Suprapubic skin (tissue), 4 donors: ENCODE data around the gene SKAP1. TPM values are rescaled to one million over a fixed set of nuclear protein-coding genes. Genes with fewer than 3 reads are reported as not detected.
"Not testable (repeated sequence)": the region's sequence is repeated elsewhere in the genome, so short reads cannot be mapped to it uniquely, and the experiment has no call there.

Source experiments
- DNase-seq, 2 donors: peaks; one replicate each; pipeline ENCODE4 v3.0.0-alpha.2; 2019; ENCODE audit warnings: low spot score in 2 of 2
- H3K27ac ChIP-seq: fragments of 200-600 bp; sonication (generic); one replicate; pipeline ENCODE4 v1.5.1; 2019
- H3K27me3 ChIP-seq: fragments of 200-600 bp; sonication (generic); one replicate; pipeline ENCODE4 v1.5.1; 2019
- H3K36me3 ChIP-seq: fragments of 200-600 bp; sonication (generic); one replicate; pipeline ENCODE4 v1.5.1; 2019
- H3K4me1 ChIP-seq: fragments of 200-600 bp; sonication (generic); one replicate; pipeline ENCODE4 v1.5.1; 2019
- H3K4me3 ChIP-seq: fragments of 200-600 bp; sonication (generic); one replicate; pipeline ENCODE4 v1.5.1; 2019; ENCODE audit warnings: mild to moderate bottlenecking
- H3K9me3 ChIP-seq: fragments of 200-600 bp; sonication (generic); one replicate; pipeline ENCODE4 v1.5.1; 2019
- CTCF ChIP-seq, 2 donors: fragments of 200-600 bp in 1 of 2; fragments of 450-650 bp in 1 of 2; sonication (generic) in 1 of 2; IDR thresholded peaks; one replicate each; pipeline ENCODE4 v1.5.1; 2016 to 2019; ENCODE audit warnings: antibody characterized with exemption in 2 of 2, mild to moderate bottlenecking in 1 of 2, moderate library complexity in 1 of 2
- EP300 ChIP-seq: sonication (generic); formaldehyde crosslinking; IDR thresholded peaks from one replicate; pipeline ENCODE4 v1.6.1; 2017; ENCODE audit warnings: antibody characterized with exemption
- POLR2A ChIP-seq, 2 donors: fragments of 450-650 bp; IDR thresholded peaks; one replicate each; pipeline ENCODE4 v1.6.1; 2017; ENCODE audit warnings: antibody characterized with exemption in 2 of 2, mild to moderate bottlenecking in 2 of 2, moderate library complexity in 2 of 2
- POLR2AphosphoS5 ChIP-seq, 3 donors: sonication (generic); formaldehyde crosslinking; IDR thresholded peaks; one replicate each; pipeline ENCODE4 v1.6.1; 2017; ENCODE audit warnings: antibody characterized with exemption in 3 of 3
- WGBS: methylation state at CpG from one replicate; pipeline ENCODE4 v1.1.5; 2018; 5-methylcytosine and 5-hydroxymethylcytosine counted together
- total RNA-seq, 4 donors: library from RNA; depleted of rRNA; stranded (reverse); fragments of >200 nt; gene quantifications; one replicate each; pipeline ENCODE4 v1.1.0, GENCODE V29; 2016

Gene SKAP1
- total RNA-seq, 4 donors from 2014 or later, result 1.0 to 1.5 TPM; not detected in 2

GRCh38 chr17:48374650-48375230 lies 55.3 kb downstream of the SKAP1 start:
- no peak overlapping the region for H3K27ac ChIP-seq
- no peaks in the 10 kb centered on the region for H3K4me1 ChIP-seq
- peak; percentile 5 to 25 for TF ChIP-seq CTCF (IDR thresholded peaks at IDR 0.05)
- TF ChIP-seq EP300, result no peak
- no peak for TF ChIP-seq POLR2A (IDR thresholded peaks at IDR 0.05)
- no peaks in the 10 kb centered on the region for H3K36me3 ChIP-seq
- H3K27me3 ChIP-seq, result peaks cover 46% of the 10 kb centered on the region
- 77% methylated on average over 1 of the region's 1 CpG for WGBS
- no peak for DNase-seq
- H3K9me3 ChIP-seq, result no peaks in the 10 kb centered on the region
- no peak overlapping the region for H3K4me3 ChIP-seq

GRCh38 chr17:48373883-48374282 lies 56.1 kb downstream of the SKAP1 start:
- peaks cover 48% of the 10 kb centered on the region for H3K27me3 ChIP-seq
- no peak overlapping the region for H3K27ac ChIP-seq
- TF ChIP-seq EP300 (no peak), POLR2A (IDR thresholded peaks at IDR 0.05) (no peak), CTCF (IDR thresholded peaks at IDR 0.05) (no peak), POLR2AphosphoS5 (IDR thresholded peaks at IDR 0.05) (no peak)
- H3K9me3 ChIP-seq, result no peaks in the 10 kb centered on the region
- no peak for DNase-seq
- no peaks in the 10 kb centered on the region for H3K4me1 ChIP-seq
- H3K4me3 ChIP-seq, result no peak overlapping the region
- no peaks in the 10 kb centered on the region for H3K36me3 ChIP-seq
- 89% methylated on average over 3 of the region's 3 CpGs for WGBS

GRCh38 chr17:48373130-48373830 lies 56.7 kb downstream of the SKAP1 start:
- H3K36me3 ChIP-seq, result no peaks in the 10 kb centered on the region
- DNase-seq, result no peak
- TF ChIP-seq POLR2A (IDR thresholded peaks at IDR 0.05), result no peak
- TF ChIP-seq CTCF (IDR thresholded peaks at IDR 0.05), result no peak
- no peak for TF ChIP-seq POLR2AphosphoS5 (IDR thresholded peaks at IDR 0.05)
- TF ChIP-seq EP300, result no peak
- peaks cover 47% of the 10 kb centered on the region for H3K27me3 ChIP-seq
- H3K4me1 ChIP-seq, result no peaks in the 10 kb centered on the region
- no peak overlapping the region for H3K4me3 ChIP-seq
- 74% methylated on average over 2 of the region's 2 CpGs for WGBS
- H3K9me3 ChIP-seq, result no peaks in the 10 kb centered on the region
- H3K27ac ChIP-seq, result no peak overlapping the region

GRCh38 chr17:48368967-48369366 lies 61.0 kb downstream of the SKAP1 start:
- H3K4me1 ChIP-seq, H3K9me3 ChIP-seq, DNase-seq, H3K27ac ChIP-seq, H3K36me3 ChIP-seq, H3K4me3 ChIP-seq: not testable (repeated sequence)
- peaks cover 56% of the 10 kb centered on the region for H3K27me3 ChIP-seq
- 95% methylated on average over 6 of the region's 6 CpGs for WGBS

GRCh38 chr17:48368352-48368908 lies 61.6 kb downstream of the SKAP1 start:
- WGBS, result 84% methylated on average over 3 of the region's 3 CpGs
- Histone ChIP-seq H3K4me3 (no peak overlapping the region), H3K9me3 (no peaks in the 10 kb centered on the region), H3K27ac (no peak overlapping the region), H3K36me3 (no peaks in the 10 kb centered on the region), H3K4me1 (no peaks in the 10 kb centered on the region), H3K27me3 (peaks cover 56% of the 10 kb centered on the region)
- DNase-seq, result no peak
- TF ChIP-seq POLR2AphosphoS5 (IDR thresholded peaks at IDR 0.05), result no peak
- TF ChIP-seq POLR2A (IDR thresholded peaks at IDR 0.05), result no peak
- no peak for TF ChIP-seq EP300
- TF ChIP-seq CTCF (IDR thresholded peaks at IDR 0.05), result no peak
